Naive B cell (primary cell): Measurements from ENCODE around the gene NPHS1. TPM values are rescaled to one million over a fixed set of nuclear protein-coding genes. Genes with fewer than 3 reads are reported as not detected.
A peak's percentile ranks its signal among the peaks of the same experiment; 100 is the strongest.
"Not testable (repeated sequence)": the region's sequence is repeated elsewhere in the genome, so short reads cannot be mapped to it uniquely, and the experiment has no call there.

Experiments
- ATAC-seq, 2 donors: fragments of 150-1000 bp; cut with Tn5 transposase; 2 replicates each; pipeline ENCODE4 v1.10.0; 2021; ENCODE audit warnings: low read depth in 2 of 2, mild to moderate bottlenecking in 2 of 2, moderate library complexity in 2 of 2
- DNase-seq: peaks from one replicate; pipeline ENCODE4 v3.0.0; 2022
- H3K27ac Mint-ChIP-seq, 6 donors: one replicate each; pipeline ENCODE4 v1.8.0; 2020 to 2022; ENCODE audit warnings: mild to moderate bottlenecking in 6 of 6, mixed read lengths in 6 of 6, moderate library complexity in 5 of 6, inconsistent platforms in 2 of 6
- H3K27me3 Mint-ChIP-seq, 3 donors: one replicate each; pipeline ENCODE4 v1.8.0; 2021 to 2022; ENCODE audit warnings: mixed read lengths in 3 of 3, mild to moderate bottlenecking in 1 of 3
- H3K36me3 Mint-ChIP-seq, 2 donors: one replicate each; pipeline ENCODE4 v1.8.0; 2020 to 2022; ENCODE audit warnings: mixed read lengths in 2 of 2, inconsistent platforms in 1 of 2, mild to moderate bottlenecking in 1 of 2
- H3K4me1 Mint-ChIP-seq, 3 donors: one replicate each; pipeline ENCODE4 v1.8.0; 2020 to 2022; ENCODE audit warnings: mixed read lengths in 3 of 3, inconsistent platforms in 1 of 3, mild to moderate bottlenecking in 1 of 3, moderate library complexity in 1 of 3
- H3K4me3 Mint-ChIP-seq, 8 donors: one replicate each; pipeline ENCODE4 v1.8.0; 2020 to 2022; ENCODE audit warnings: mild to moderate bottlenecking in 8 of 8, mixed read lengths in 8 of 8, moderate library complexity in 8 of 8, inconsistent platforms in 2 of 8
- H3K9me3 Mint-ChIP-seq, 7 donors: one replicate each; pipeline ENCODE4 v1.8.0; 2020 to 2022; ENCODE audit warnings: mixed read lengths in 7 of 7, mild to moderate bottlenecking in 5 of 7, inconsistent platforms in 2 of 7, moderate library complexity in 1 of 7
- polyA plus RNA-seq, 6 donors: library from polyadenylated mRNA; unstranded; fragments of 300-500 nt; fragmentation: Illumina TruSeq; gene quantifications; one replicate each; pipeline ENCODE4 v1.2.3, GENCODE V29; 2021; ENCODE audit warnings: low read depth in 6 of 6

The NPHS1 gene
- polyA plus RNA-seq, 6 donors from 2014 or later: not detected

GRCh38 chr19:35842666-35843272, 9.5 kb downstream of the NPHS1 start:
- Mint-ChIP-seq H3K4me1 (peaks cover 10 to 23% (median 19%) of the 10 kb centered on the region in 3 donors), H3K9me3 (peaks cover 9 to 27% (median 11%) of the 10 kb centered on the region in 7 donors), H3K27ac (peak overlapping the region in 1 of 6 donors; percentile 2), H3K4me3 (peak overlapping the region in 1 of 8 donors; percentile 5), H3K27me3 (peaks cover 41 to 61% (median 51%) of the 10 kb centered on the region in 3 donors), H3K36me3 (peaks cover 0 to 26% of the 10 kb centered on the region in 2 donors)
- ATAC-seq: no peak
- DNase-seq: no peak

GRCh38 chr19:35841961-35842595, 10.2 kb downstream of the NPHS1 start:
- peaks cover 0 to 26% of the 10 kb centered on the region in 2 donors for H3K36me3 Mint-ChIP-seq
- no peak overlapping the region for H3K4me3 Mint-ChIP-seq
- peaks cover 45 to 55% (median 51%) of the 10 kb centered on the region in 3 donors for H3K27me3 Mint-ChIP-seq

GRCh38 chr19:35836096-35836495, 16.2 kb downstream of the NPHS1 start:
- ATAC-seq, DNase-seq, H3K4me3 Mint-ChIP-seq, H3K4me1 Mint-ChIP-seq, H3K36me3 Mint-ChIP-seq, H3K27ac Mint-ChIP-seq: not testable (repeated sequence)
- peaks cover 0 to 12% (median 4%) of the 10 kb centered on the region in 7 donors for H3K9me3 Mint-ChIP-seq
- H3K27me3 Mint-ChIP-seq: peaks cover 19 to 30% (median 24%) of the 10 kb centered on the region in 3 donors

More at GRCh38 chr19:35841961-35842595, 10.2 kb downstream of the NPHS1 start:
- H3K4me1 Mint-ChIP-seq: peaks cover 10 to 23% (median 19%) of the 10 kb centered on the region in 3 donors
- DNase-seq: no peak
- no peak for ATAC-seq
- H3K9me3 Mint-ChIP-seq: peaks cover 9 to 27% (median 11%) of the 10 kb centered on the region in 7 donors
- no peak overlapping the region for H3K27ac Mint-ChIP-seq

GRCh38 chr19:35833972-35834371, 18.3 kb downstream of the NPHS1 start:
- Mint-ChIP-seq H3K4me3 (no peak overlapping the region), H3K27ac (no peak overlapping the region), H3K4me1 (no peaks in the 10 kb centered on the region), H3K36me3 (no peaks in the 10 kb centered on the region), H3K9me3 (peaks cover 0 to 8% (median 2%) of the 10 kb centered on the region in 7 donors), H3K27me3 (peaks cover 26 to 39% (median 36%) of the 10 kb centered on the region in 3 donors)
- ATAC-seq: no peak
- DNase-seq: no peak

- H3K9me3 Mint-ChIP-seq: peaks cover 0 to 5% (median 0%) of the 10 kb centered on the region in 7 donors
- H3K27ac Mint-ChIP-seq: no peak overlapping the region
- H3K4me1 Mint-ChIP-seq: peaks cover 0 to 4% (median 0%) of the 10 kb centered on the region in 3 donors
- no peak for DNase-seq
- no peak overlapping the region for H3K4me3 Mint-ChIP-seq
- no peaks in the 10 kb centered on the region for H3K36me3 Mint-ChIP-seq
- H3K27me3 Mint-ChIP-seq: peaks cover 27 to 45% (median 42%) of the 10 kb centered on the region in 3 donors
- no peak for ATAC-seq
Observed at GRCh38 chr19:35832054-35832453, 20.2 kb downstream of the NPHS1 start.

GRCh38 chr19:35830986-35831385, 21.3 kb downstream of the NPHS1 start:
- ATAC-seq (no peak), DNase-seq (no peak)
- Mint-ChIP-seq H3K9me3 (peaks cover 0 to 5% (median 0%) of the 10 kb centered on the region in 7 donors), H3K36me3 (no peaks in the 10 kb centered on the region), H3K27ac (no peak overlapping the region), H3K4me1 (peaks cover 0 to 4% (median 0%) of the 10 kb centered on the region in 3 donors), H3K4me3 (no peak overlapping the region), H3K27me3 (peaks cover 21 to 42% (median 37%) of the 10 kb centered on the region in 3 donors)

GRCh38 chr19:35828692-35829301, 23.5 kb downstream of the NPHS1 start:
- no peak overlapping the region for H3K4me3 Mint-ChIP-seq
- DNase-seq (peak; percentile 14), ATAC-seq (no peak)
- no peaks in the 10 kb centered on the region for H3K36me3 Mint-ChIP-seq
- peak overlapping the region in 1 of 6 donors; percentile 81 for H3K27ac Mint-ChIP-seq
- H3K9me3 Mint-ChIP-seq: peaks cover 0 to 5% (median 0%) of the 10 kb centered on the region in 7 donors
- H3K4me1 Mint-ChIP-seq: peaks cover 0 to 4% (median 0%) of the 10 kb centered on the region in 3 donors
- peaks cover 20 to 46% (median 40%) of the 10 kb centered on the region in 3 donors for H3K27me3 Mint-ChIP-seq

- peaks cover 0 to 7% (median 0%) of the 10 kb centered on the region in 3 donors for H3K4me1 Mint-ChIP-seq
- no peaks in the 10 kb centered on the region for H3K36me3 Mint-ChIP-seq
- no peak overlapping the region for H3K4me3 Mint-ChIP-seq
- H3K9me3 Mint-ChIP-seq: peaks cover 0 to 5% (median 0%) of the 10 kb centered on the region in 7 donors
- H3K27me3 Mint-ChIP-seq: peaks cover 16 to 28% (median 19%) of the 10 kb centered on the region in 3 donors
- ATAC-seq (no peak), DNase-seq (no peak)
- no peak overlapping the region for H3K27ac Mint-ChIP-seq
Observed at GRCh38 chr19:35824150-35824549, 28.2 kb downstream of the NPHS1 start.

- Mint-ChIP-seq H3K4me1 (peaks cover 0 to 4% (median 0%) of the 10 kb centered on the region in 3 donors), H3K9me3 (peaks cover 0 to 2% (median 0%) of the 10 kb centered on the region in 7 donors), H3K4me3 (no peak overlapping the region), H3K27me3 (peaks cover 14 to 36% (median 20%) of the 10 kb centered on the region in 3 donors), H3K27ac (no peak overlapping the region), H3K36me3 (no peaks in the 10 kb centered on the region)
- ATAC-seq (no peak), DNase-seq (no peak)
Observed at GRCh38 chr19:35822579-35822978, 29.7 kb downstream of the NPHS1 start.

GRCh38 chr19:35818445-35818844, 33.9 kb downstream of the NPHS1 start:
- Mint-ChIP-seq H3K4me1 (peaks cover 0 to 4% (median 0%) of the 10 kb centered on the region in 3 donors), H3K36me3 (no peaks in the 10 kb centered on the region), H3K27ac (no peak overlapping the region), H3K4me3 (no peak overlapping the region), H3K9me3 (peaks cover 0 to 4% (median under 1%) of the 10 kb centered on the region in 7 donors), H3K27me3 (peaks cover 15 to 49% (median 18%) of the 10 kb centered on the region in 3 donors)
- DNase-seq: no peak
- no peak for ATAC-seq

GRCh38 chr19:35816846-35817245, 35.5 kb downstream of the NPHS1 start:
- ATAC-seq (no peak), DNase-seq (no peak)
- peaks cover 0 to 4% (median 0%) of the 10 kb centered on the region in 7 donors for H3K9me3 Mint-ChIP-seq
- H3K36me3 Mint-ChIP-seq: no peaks in the 10 kb centered on the region
- H3K27ac Mint-ChIP-seq: no peak overlapping the region
- H3K27me3 Mint-ChIP-seq: peaks cover 13 to 54% (median 25%) of the 10 kb centered on the region in 3 donors
- peaks cover 0 to 4% (median 0%) of the 10 kb centered on the region in 3 donors for H3K4me1 Mint-ChIP-seq
- no peak overlapping the region for H3K4me3 Mint-ChIP-seq

- Mint-ChIP-seq H3K36me3 (no peaks in the 10 kb centered on the region), H3K27ac (no peak overlapping the region), H3K4me1 (peaks cover 0 to 5% (median 0%) of the 10 kb centered on the region in 3 donors), H3K27me3 (peaks cover 13 to 60% (median 31%) of the 10 kb centered on the region in 3 donors), H3K4me3 (peak overlapping the region in 1 of 8 donors; percentile 79), H3K9me3 (peaks cover 0 to 4% (median 0%) of the 10 kb centered on the region in 7 donors)
- no peak for ATAC-seq
- DNase-seq: no peak
Observed at GRCh38 chr19:35816262-35816661, 36.0 kb downstream of the NPHS1 start.
